IPS DF 4.7 (cell line): ENCODE results near the gene BBS5.

ENCODE experiments used
- DNase-seq: peaks from one replicate; pipeline ENCODE4 v3.0.0-alpha.2; 2013; ENCODE audit warnings: low spot score; ENCODE audit errors: extremely low read depth

BBS5 gene

DNA sequence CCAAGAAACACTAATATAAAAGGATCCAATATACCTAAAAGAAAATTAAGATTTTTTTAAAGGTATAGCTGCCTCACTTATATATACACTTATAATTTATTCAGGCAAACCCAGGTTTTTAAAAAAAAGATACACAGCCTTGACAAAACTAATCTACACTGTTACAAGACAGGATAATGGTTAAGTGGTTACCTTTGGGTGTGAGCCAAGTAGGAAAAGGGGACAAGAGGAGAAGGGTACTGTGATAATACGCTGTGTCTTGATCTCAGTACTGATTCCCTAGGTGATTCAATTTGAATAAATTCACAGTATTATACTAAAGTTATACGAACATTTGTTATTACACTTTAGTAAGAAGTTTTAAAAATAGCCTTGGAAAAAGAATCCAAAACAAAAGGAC is 60.9 kb downstream of the BBS5 start:
- DNase-seq = no peak

DNA sequence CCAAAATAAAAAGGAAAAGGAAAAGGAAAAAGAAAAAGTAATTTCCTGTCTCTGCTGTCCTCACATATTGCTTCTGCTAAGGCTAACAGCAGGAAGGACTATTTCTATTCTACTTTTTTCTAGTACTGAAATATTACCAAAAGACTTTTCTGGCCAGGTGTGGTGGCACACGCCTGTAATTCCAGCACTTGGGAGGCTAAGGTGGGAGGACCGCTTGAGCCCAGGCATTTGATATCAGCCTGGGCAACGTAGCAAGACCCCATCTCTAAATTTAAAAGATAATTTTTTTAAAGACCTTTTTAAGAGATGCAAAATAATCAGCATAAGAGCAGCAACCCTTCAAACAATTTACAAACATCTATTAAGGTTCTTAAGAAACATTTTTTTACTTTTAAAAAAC is 63.1 kb downstream of the BBS5 start:
- DNase-seq = no peak

DNA sequence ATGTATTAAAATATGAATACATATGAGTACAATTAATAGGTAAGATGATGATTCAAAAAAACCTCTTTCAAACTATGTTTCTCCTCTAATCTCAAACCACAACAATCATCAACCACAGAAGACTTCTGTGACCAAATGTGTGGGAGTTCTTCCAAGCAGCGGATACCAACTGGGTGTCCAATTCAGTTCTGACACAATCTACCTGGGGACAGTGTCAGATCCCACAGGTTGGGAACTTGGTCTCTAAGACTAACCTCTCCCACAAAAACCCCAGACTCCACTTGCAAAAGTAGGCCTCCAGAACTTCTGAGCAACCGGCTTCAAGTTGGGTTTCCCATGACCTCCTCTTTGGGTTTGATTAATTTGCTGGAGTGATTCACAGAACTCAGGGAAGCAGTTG is 67.5 kb downstream of the BBS5 start:
- no peak for DNase-seq
